Liver (tissue), 9 donors: Measurements from ENCODE around the gene KLHL15. TPM values are rescaled to one million over a fixed set of nuclear protein-coding genes. Genes with fewer than 3 reads are reported as not detected.
"Not testable (repeated sequence)": the region's sequence is repeated elsewhere in the genome, so short reads cannot be mapped to it uniquely, and the experiment has no call there.

Experiments
- DNase-seq: peaks from one replicate; pipeline ENCODE4 v3.0.0-alpha.2; 2017; ENCODE audit warnings: low spot score
- H3K27ac ChIP-seq, 2 donors: one replicate each; pipeline ENCODE4 v1.7.0; 2013; ENCODE audit warnings: inconsistent platforms in 2 of 2, low read length in 2 of 2, control low read depth in 1 of 2, low read depth in 1 of 2, mild to moderate bottlenecking in 1 of 2
- H3K27me3 ChIP-seq, 4 donors: one replicate each; pipeline versions ENCODE4 v1.6.1 to v1.7.0; 2013; ENCODE audit warnings: low read length in 3 of 4, inconsistent platforms in 1 of 4, mild to moderate bottlenecking in 1 of 4, moderate library complexity in 1 of 4; ENCODE audit not compliant: control insufficient read depth in 4 of 4, insufficient read depth in 4 of 4
- H3K36me3 ChIP-seq, 4 donors: one replicate each; pipeline versions ENCODE4 v1.6.1 to v1.7.0; 2013; ENCODE audit warnings: low read length in 3 of 4, mild to moderate bottlenecking in 3 of 4, low read depth in 1 of 4, moderate library complexity in 1 of 4; ENCODE audit not compliant: control insufficient read depth in 4 of 4, insufficient read depth in 3 of 4
- H3K4me1 ChIP-seq, 4 donors: one replicate each; pipeline versions ENCODE4 v1.6.1 to v1.7.0; 2013; ENCODE audit warnings: low read length in 3 of 4, mild to moderate bottlenecking in 3 of 4, moderate library complexity in 1 of 4; ENCODE audit not compliant: control insufficient read depth in 4 of 4, insufficient read depth in 4 of 4
- H3K4me3 ChIP-seq, 3 donors: one replicate each; pipeline versions ENCODE4 v1.6.1 to v1.7.0; 2013; ENCODE audit warnings: low read length in 3 of 3, control low read depth in 1 of 3, low read depth in 1 of 3, mild to moderate bottlenecking in 1 of 3
- H3K9ac ChIP-seq, 2 donors: one replicate each; pipeline ENCODE4 v1.7.0; 2013; ENCODE audit warnings: low read length in 2 of 2, mild to moderate bottlenecking in 2 of 2, moderate library complexity in 2 of 2, control low read depth in 1 of 2, low read depth in 1 of 2
- H3K9me3 ChIP-seq, 4 donors: one replicate each; pipeline versions ENCODE4 v1.6.1 to v1.7.0; 2013; ENCODE audit warnings: low read length in 3 of 4; ENCODE audit not compliant: control insufficient read depth in 4 of 4
- ATF3 ChIP-seq: IDR thresholded peaks from 2 replicates; pipeline ENCODE4 v1.6.1; 2016; ENCODE audit warnings: antibody characterized with exemption
- CTCF ChIP-seq: fragments of 150-350 bp; IDR thresholded peaks from 2 replicates; pipeline ENCODE4 v1.5.1; 2017; ENCODE audit warnings: improper control_type of control experiment, low read depth, low read length; ENCODE audit not compliant: missing input control
- EGR1 ChIP-seq, 2 donors: IDR thresholded peaks; 2 replicates each; pipeline ENCODE4 v1.6.1; 2016 to 2018; ENCODE audit warnings: antibody characterized with exemption in 2 of 2, low read depth in 2 of 2
- FOXA1 ChIP-seq: IDR thresholded peaks from 2 replicates; pipeline ENCODE4 v1.6.1; 2016; ENCODE audit warnings: antibody characterized with exemption
- FOXA2 ChIP-seq: IDR thresholded peaks from 2 replicates; pipeline ENCODE4 v1.6.1; 2016; ENCODE audit warnings: antibody characterized with exemption
- GABPA ChIP-seq, 2 donors: IDR thresholded peaks in 1 of 2; conservative IDR thresholded peaks in 1 of 2; 2 replicates each; pipeline ENCODE4 v1.6.1; 2016; ENCODE audit warnings: antibody characterized with exemption in 2 of 2, mild to moderate bottlenecking in 1 of 2, moderate library complexity in 1 of 2
- HNF4A ChIP-seq, 2 donors: conservative IDR thresholded peaks; 2 replicates each; pipeline ENCODE4 v1.6.1; 2016; ENCODE audit warnings: antibody characterized with exemption in 2 of 2, mild to moderate bottlenecking in 2 of 2
- HNF4G ChIP-seq: IDR thresholded peaks from 2 replicates; pipeline ENCODE4 v1.6.1; 2016; ENCODE audit warnings: antibody characterized with exemption
- JUND ChIP-seq, 2 donors: IDR thresholded peaks; 2 replicates each; pipeline ENCODE4 v1.6.1; 2016; ENCODE audit warnings: antibody characterized with exemption in 2 of 2
- MAX ChIP-seq: IDR thresholded peaks from 2 replicates; pipeline ENCODE4 v1.6.1; 2016; ENCODE audit warnings: antibody characterized with exemption
- NR2F2 ChIP-seq: IDR thresholded peaks from 2 replicates; pipeline ENCODE4 v1.6.1; 2016; ENCODE audit warnings: antibody characterized with exemption
- RAD21 ChIP-seq, 2 donors: IDR thresholded peaks; 2 replicates each; pipeline ENCODE4 v1.6.1; 2016; ENCODE audit warnings: antibody characterized with exemption in 2 of 2, mild to moderate bottlenecking in 2 of 2
- REST ChIP-seq: IDR thresholded peaks from 2 replicates; pipeline ENCODE4 v1.6.1; 2016; ENCODE audit warnings: antibody characterized with exemption, mild to moderate bottlenecking
- RXRA ChIP-seq, 2 donors: IDR thresholded peaks; 2 replicates each; pipeline ENCODE4 v1.6.1; 2017 to 2018; ENCODE audit warnings: antibody characterized with exemption in 2 of 2, mild to moderate bottlenecking in 1 of 2
- SP1 ChIP-seq: IDR thresholded peaks from 2 replicates; pipeline ENCODE4 v1.6.1; 2018; ENCODE audit warnings: antibody characterized with exemption, mild to moderate bottlenecking
- TAF1 ChIP-seq: conservative IDR thresholded peaks from 2 replicates; pipeline ENCODE4 v1.6.1; 2016; ENCODE audit warnings: antibody characterized with exemption, mild to moderate bottlenecking
- YY1 ChIP-seq: IDR thresholded peaks from 2 replicates; pipeline ENCODE4 v1.6.1; 2016; ENCODE audit warnings: antibody characterized with exemption, mild to moderate bottlenecking
- ZBTB33 ChIP-seq: IDR thresholded peaks from 2 replicates; pipeline ENCODE4 v1.6.1; 2016; ENCODE audit warnings: antibody characterized with exemption
- WGBS: extraction: QIAGEN DNeasy Blood & Tissue Kit; methylation state at CpG from one replicate; pipeline ENCODE4 v1.1.7; 2013; 5-methylcytosine and 5-hydroxymethylcytosine counted together
- polyA plus RNA-seq, 2 donors: library from polyadenylated mRNA; stranded (reverse) in 1 of 2; unstranded in 1 of 2; fragments of 200-250 nt in 1 of 2; fragments of >200 nt in 1 of 2; fragmentation: Nextera tagmentation in 1 of 2; extraction: Ambion mirVana in 1 of 2; gene quantifications; one replicate each; pipeline versions ENCODE4 v1.2.1 to v1.2.3, GENCODE V29; 2013 to 2015
- total RNA-seq, 2 donors: library from RNA; depleted of rRNA; stranded (reverse); fragments of >200 nt; gene quantifications; one replicate each; pipeline ENCODE4 v1.2.3, GENCODE V29; 2014
- donor health status: healthy.
- donor health status: healthy.
- donor health status: healthy.
- donor health status: healthy.
- donor health status: healthy.

The KLHL15 gene
- total and polyA plus RNA-seq, 4 donors, result 1.4 to 10.6 (median 6.1) TPM

DNA sequence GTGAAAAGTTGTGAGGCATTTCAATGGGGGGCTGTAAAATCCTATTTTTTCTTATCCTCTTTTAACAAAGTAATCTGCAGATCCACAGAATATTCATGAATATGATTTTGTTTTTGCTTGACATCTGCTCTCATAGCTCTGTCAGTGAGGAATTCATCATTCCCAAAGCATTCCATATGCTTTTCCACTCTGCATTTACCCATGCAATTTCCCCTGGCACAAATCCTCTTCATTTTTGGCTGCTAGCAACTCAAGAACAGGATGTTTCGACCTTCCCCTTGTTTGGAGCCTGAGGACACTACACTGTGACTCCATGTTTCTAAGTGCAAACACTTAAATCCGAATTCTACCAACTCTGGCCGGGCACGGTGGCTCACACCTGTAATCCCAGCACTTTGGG lies 48.5 kb downstream of the KLHL15 start:
- Histone ChIP-seq H3K9me3 (no peaks in the 10 kb centered on the region), H3K27ac (no peak overlapping the region), H3K4me3 (no peak overlapping the region), H3K27me3 (no peaks in the 10 kb centered on the region), H3K36me3 (peaks cover 0 to 6% (median under 1%) of the 10 kb centered on the region in 4 donors), H3K4me1 (no peaks in the 10 kb centered on the region), H3K9ac (no peak overlapping the region)
- no peak for DNase-seq
- 92% methylated on average over 4 of the region's 4 CpGs for WGBS
- TF ChIP-seq JUND (IDR thresholded peaks at IDR 0.05) (no peak), CTCF (no peak), FOXA1 (no peak), RXRA (IDR thresholded peaks at IDR 0.05) (no peak)

DNA sequence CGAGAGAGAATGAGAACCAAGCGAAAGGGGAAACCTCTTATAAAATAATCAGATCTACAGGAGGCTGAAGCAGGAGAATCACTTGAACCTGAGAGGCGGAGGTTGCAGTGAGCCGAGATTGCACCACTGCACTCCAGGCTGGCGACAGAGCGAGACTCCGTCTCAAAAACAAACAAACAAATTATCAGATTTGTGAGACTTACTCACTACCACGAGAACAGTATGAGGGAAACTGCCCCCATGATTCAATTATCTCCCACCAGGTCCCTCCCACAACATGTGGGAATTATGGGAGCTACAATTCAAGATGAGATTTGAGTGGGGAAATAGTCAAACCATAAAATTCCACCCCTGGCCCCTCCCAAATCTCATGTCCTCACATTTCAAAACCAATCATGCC lies 61.4 kb downstream of the KLHL15 start:
- not testable (repeated sequence) for H3K27me3 ChIP-seq, H3K9me3 ChIP-seq, H3K36me3 ChIP-seq, H3K4me3 ChIP-seq, H3K4me1 ChIP-seq, H3K9ac ChIP-seq, DNase-seq, H3K27ac ChIP-seq
- WGBS, result 87% methylated on average over 8 of the region's 8 CpGs

GRCh38 chrX:23964191-23964590 lies 62.8 kb downstream of the KLHL15 start:
- no peaks in the 10 kb centered on the region for H3K4me1 ChIP-seq
- TF ChIP-seq RXRA (IDR thresholded peaks at IDR 0.05) (no peak), EGR1 (IDR thresholded peaks at IDR 0.05; ENCODE audit: low read depth in 2 of 2) (no peak), HNF4A (conservative IDR thresholded peaks at IDR 0.05) (no peak), NR2F2 (no peak), REST (no peak), ATF3 (no peak), GABPA (IDR thresholded peaks at IDR 0.05 in 1 of 2, conservative IDR thresholded peaks at IDR 0.05 in 1 of 2) (no peak), SP1 (no peak), TAF1 (no peak), FOXA2 (no peak), FOXA1 (no peak), HNF4G (no peak), YY1 (no peak), JUND (IDR thresholded peaks at IDR 0.05) (no peak), MAX (no peak), ZBTB33 (no peak), CTCF (no peak), RAD21 (IDR thresholded peaks at IDR 0.05) (no peak)
- DNase-seq, result no peak
- WGBS, result 83% methylated on average over 5 of the region's 5 CpGs
- no peaks in the 10 kb centered on the region for H3K27me3 ChIP-seq
- no peak overlapping the region for H3K9ac ChIP-seq
- no peak overlapping the region for H3K4me3 ChIP-seq
- no peak overlapping the region for H3K27ac ChIP-seq
- H3K9me3 ChIP-seq, result no peaks in the 10 kb centered on the region
- H3K36me3 ChIP-seq, result no peaks in the 10 kb centered on the region
